Progenitor cell of endocrine pancreas (in vitro differentiated cells): ENCODE measurements around the gene KNDC1. TPM values are rescaled to one million over a fixed set of nuclear protein-coding genes. Genes with fewer than 3 reads are reported as not detected.
A peak's percentile ranks its signal among the peaks of the same experiment; 100 is the strongest.

Experiments
- DNase-seq: peaks from one replicate; pipeline ENCODE4 v3.0.0; 2021; ENCODE audit warnings: low spot score; ENCODE audit not compliant: unreplicated experiment
- H3K27ac Mint-ChIP-seq: 2 replicates; pipeline ENCODE4 v1.8.0; 2021; ENCODE audit warnings: mild to moderate bottlenecking, moderate library complexity, mixed read lengths
- H3K27me3 Mint-ChIP-seq: 2 replicates; pipeline ENCODE4 v1.8.0; 2021; ENCODE audit warnings: mixed read lengths
- H3K36me3 Mint-ChIP-seq: 2 replicates; pipeline ENCODE4 v1.8.0; 2022; ENCODE audit warnings: mixed read lengths; ENCODE audit not compliant: insufficient read depth
- H3K4me1 Mint-ChIP-seq: 2 replicates; pipeline ENCODE4 v1.8.0; 2021; ENCODE audit warnings: low read depth, mixed read lengths
- H3K4me3 Mint-ChIP-seq: 2 replicates; pipeline ENCODE4 v1.8.0; 2021; ENCODE audit warnings: low read depth, mild to moderate bottlenecking, moderate library complexity, mixed read lengths
- H3K9me3 Mint-ChIP-seq: 2 replicates; pipeline ENCODE4 v1.8.0; 2021; ENCODE audit warnings: low read depth, mixed read lengths
- total RNA-seq: library from RNA; stranded (reverse); gene quantifications from 2 replicates; pipeline ENCODE4 v1.2.1, GENCODE V29; 2021
- TF ChIP-seq, protein P1 (sequence below): fragments of 200-600 bp; sonication (generic); IDR thresholded peaks from one replicate; pipeline ENCODE4 v1.5.0; 2021; ENCODE audit warnings: antibody characterized with exemption, mild to moderate bottlenecking; ENCODE audit not compliant: unreplicated experiment

KNDC1 gene
- total RNA-seq, 1 donor from 2014 or later = 14.2 TPM

DNA sequence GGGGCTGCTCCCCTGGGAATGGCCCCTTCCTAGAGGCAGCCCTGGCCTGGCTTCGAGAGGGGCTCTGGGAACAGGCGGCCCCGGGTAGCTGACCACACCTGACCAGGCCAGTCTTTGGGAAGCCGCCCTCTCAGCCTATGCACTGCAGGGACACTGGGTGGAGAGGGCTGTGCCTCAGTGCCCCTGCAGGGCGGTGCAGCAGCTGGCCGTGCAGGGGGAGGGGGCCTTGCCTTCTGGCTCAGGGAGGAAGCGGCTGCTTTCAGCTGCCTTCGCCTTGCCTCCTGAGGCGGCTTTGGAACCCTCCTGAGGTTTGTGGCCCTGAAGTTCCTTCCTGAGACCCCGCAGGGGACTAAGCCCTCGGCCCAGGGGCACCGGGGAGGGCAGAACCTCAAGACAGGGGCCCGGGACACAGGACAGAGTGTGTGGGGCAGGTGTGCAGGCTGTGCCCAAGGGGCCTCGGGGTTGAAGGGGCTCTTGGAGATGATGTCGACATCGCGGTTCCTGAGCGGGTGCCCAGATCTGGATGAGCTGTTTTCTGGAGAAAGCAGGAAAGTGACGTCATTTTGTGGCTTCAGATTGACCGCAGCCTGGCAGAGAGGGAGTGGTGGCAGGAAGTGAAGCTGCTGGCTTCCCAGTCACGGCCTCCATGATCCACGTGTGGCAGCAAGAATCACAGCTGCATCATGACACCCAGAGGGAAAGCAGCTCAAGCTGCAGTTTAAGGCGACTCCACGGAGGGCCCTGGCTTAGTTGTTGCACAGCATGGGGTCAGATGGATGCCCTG, 99.0 kb downstream of the KNDC1 start:
- peaks cover 5% of the 10 kb centered on the region for H3K4me1 Mint-ChIP-seq
- TF ChIP-seq, protein P1, sequence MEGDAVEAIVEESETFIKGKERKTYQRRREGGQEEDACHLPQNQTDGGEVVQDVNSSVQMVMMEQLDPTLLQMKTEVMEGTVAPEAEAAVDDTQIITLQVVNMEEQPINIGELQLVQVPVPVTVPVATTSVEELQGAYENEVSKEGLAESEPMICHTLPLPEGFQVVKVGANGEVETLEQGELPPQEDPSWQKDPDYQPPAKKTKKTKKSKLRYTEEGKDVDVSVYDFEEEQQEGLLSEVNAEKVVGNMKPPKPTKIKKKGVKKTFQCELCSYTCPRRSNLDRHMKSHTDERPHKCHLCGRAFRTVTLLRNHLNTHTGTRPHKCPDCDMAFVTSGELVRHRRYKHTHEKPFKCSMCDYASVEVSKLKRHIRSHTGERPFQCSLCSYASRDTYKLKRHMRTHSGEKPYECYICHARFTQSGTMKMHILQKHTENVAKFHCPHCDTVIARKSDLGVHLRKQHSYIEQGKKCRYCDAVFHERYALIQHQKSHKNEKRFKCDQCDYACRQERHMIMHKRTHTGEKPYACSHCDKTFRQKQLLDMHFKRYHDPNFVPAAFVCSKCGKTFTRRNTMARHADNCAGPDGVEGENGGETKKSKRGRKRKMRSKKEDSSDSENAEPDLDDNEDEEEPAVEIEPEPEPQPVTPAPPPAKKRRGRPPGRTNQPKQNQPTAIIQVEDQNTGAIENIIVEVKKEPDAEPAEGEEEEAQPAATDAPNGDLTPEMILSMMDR = no peak
- no peaks in the 10 kb centered on the region for H3K36me3 Mint-ChIP-seq
- no peak for DNase-seq
- no peak overlapping the region for H3K4me3 Mint-ChIP-seq
- peak overlapping the region; percentile 65 for H3K27ac Mint-ChIP-seq
- H3K9me3 Mint-ChIP-seq = no peaks in the 10 kb centered on the region
- H3K27me3 Mint-ChIP-seq = peaks cover 25% of the 10 kb centered on the region

DNA sequence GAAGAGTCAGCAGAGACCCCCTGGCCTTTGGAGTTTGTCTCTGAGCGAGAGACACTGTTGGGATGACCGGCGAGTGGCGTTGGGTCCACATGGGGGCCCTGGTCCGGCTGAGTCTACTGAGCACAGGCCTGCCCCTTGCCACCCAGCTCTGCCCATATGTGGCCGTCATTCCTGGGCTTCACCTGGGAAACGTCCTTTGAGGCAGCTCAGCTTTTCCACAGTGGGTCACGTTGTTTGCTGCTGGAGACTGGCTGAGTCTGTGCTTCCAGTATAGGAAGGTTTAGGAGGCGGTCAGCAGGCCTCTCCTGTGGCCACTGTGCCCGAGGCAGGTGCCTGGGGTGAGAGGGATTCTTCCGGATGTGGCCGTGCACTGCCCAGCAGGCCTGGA, 99.6 kb downstream of the KNDC1 start:
- peaks cover 26% of the 10 kb centered on the region for H3K27me3 Mint-ChIP-seq
- no peaks in the 10 kb centered on the region for H3K9me3 Mint-ChIP-seq
- peak overlapping the region; percentile 68 for H3K4me3 Mint-ChIP-seq
- peaks cover 5% of the 10 kb centered on the region for H3K4me1 Mint-ChIP-seq
- TF ChIP-seq, protein P1 = no peak
- H3K27ac Mint-ChIP-seq = no peak overlapping the region
- H3K36me3 Mint-ChIP-seq = no peaks in the 10 kb centered on the region
- DNase-seq = no peak

DNA sequence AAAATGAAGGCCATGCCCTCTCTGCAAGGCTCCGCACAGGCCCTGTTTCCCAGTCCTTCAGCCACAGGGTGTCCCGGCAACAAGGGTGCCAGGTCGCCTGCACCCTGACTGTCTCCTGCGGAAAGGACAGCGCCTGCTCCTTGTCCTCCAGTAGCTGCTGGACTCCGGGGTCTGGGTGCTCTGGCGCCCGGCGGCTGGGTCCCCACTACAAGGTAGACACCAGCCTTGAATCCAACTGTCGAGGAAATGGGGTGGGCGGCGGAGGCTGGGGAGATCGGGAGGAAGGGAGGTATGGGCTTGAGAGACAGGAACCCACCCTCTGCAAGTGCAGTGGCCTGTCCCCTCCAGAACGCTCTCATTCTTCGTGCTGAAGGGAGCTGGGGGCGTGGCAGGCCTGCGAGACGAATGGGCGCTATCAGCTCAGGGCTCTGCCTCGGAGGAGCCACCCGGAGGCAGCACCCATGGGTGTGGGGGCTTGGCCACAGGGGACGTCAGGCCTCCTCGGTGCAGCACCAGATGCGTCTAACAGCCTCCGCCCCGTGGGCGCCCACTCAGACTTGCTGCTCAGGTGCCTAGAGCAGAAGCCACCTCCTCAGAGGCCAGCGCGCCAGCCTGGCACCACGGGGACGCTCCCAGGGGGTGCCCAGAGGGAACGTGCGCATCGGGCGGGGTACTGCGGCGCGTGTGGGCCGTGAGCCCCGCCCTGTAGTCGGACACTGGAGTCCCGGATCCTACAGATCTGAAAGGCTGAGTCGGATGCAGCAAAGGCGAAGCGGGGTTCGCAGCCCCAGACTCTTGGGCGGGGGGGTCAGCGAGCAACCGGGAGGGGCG, 101.1 kb downstream of the KNDC1 start:
- no peaks in the 10 kb centered on the region for H3K9me3 Mint-ChIP-seq
- DNase-seq = no peak
- H3K27ac Mint-ChIP-seq = peak overlapping the region; percentile 20
- H3K27me3 Mint-ChIP-seq = peaks cover 22% of the 10 kb centered on the region
- H3K4me3 Mint-ChIP-seq = peak overlapping the region; percentile 68
- H3K36me3 Mint-ChIP-seq = no peaks in the 10 kb centered on the region
- TF ChIP-seq, protein P1 = no peak
- peaks cover 5% of the 10 kb centered on the region for H3K4me1 Mint-ChIP-seq

DNA sequence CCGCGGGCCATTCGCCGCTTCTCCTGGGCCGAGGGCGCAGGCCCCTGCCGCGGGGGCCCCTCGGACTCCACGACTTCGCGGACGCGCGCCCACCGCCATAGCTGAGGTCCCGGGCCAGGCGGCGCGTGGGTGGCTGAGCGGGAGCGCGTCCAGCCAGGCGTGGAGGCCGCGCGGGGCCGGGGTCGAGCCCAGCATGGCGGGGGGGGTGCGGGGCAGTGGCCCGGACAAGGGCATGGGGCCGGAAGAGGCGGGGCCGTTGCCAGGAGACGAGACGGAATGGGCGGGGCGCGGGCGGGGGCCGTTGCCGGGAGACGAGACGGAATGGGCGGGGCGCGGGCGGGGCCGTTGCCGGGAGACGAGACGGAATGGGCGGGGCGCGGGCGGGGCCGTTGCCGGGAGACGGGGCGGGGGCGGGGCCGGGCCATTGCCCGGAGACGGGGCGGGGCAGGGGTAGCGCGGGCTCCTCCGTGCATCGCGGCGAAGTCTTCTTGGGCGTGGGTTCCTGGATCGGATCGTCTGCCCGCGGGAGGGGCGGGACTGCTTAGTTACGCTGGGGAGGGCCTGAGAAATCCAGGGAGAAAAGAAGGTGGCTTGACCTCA, 101.8 kb downstream of the KNDC1 start:
- Mint-ChIP-seq H3K4me3 (peak overlapping the region; percentile 70), H3K9me3 (no peaks in the 10 kb centered on the region), H3K36me3 (no peaks in the 10 kb centered on the region), H3K27ac (no peak overlapping the region), H3K4me1 (peaks cover 5% of the 10 kb centered on the region), H3K27me3 (peaks cover 22% of the 10 kb centered on the region)
- DNase-seq = peak; percentile 66
- TF ChIP-seq, protein P1 = no peak

DNA sequence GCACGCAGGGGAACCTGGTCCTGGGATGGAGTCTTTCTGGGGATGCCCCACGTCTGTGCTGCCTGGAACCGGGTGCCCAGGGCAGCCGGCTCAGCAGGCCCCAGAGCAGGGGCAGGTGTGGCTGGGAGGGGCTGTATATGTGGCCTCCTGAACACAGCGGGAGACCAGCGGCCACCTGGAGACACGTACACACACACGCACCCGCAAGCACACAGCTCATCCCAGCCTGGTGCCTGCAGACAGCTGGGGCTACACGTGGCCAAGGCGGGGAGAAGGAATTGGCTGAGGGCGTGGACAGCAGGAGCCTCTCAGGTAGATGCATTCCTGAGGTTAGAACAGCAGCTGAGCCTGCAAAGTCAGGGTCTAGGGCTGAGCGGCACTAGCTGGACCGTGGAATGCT, 102.7 kb downstream of the KNDC1 start:
- no peak overlapping the region for H3K27ac Mint-ChIP-seq
- no peaks in the 10 kb centered on the region for H3K36me3 Mint-ChIP-seq
- peaks cover 19% of the 10 kb centered on the region for H3K27me3 Mint-ChIP-seq
- peaks cover 3% of the 10 kb centered on the region for H3K4me1 Mint-ChIP-seq
- no peak for DNase-seq
- no peak overlapping the region for H3K4me3 Mint-ChIP-seq
- no peaks in the 10 kb centered on the region for H3K9me3 Mint-ChIP-seq
- TF ChIP-seq, protein P1 = no peak
